ENCODE measurements around the gene C2orf66. TPM values are rescaled to one million over a fixed set of nuclear protein-coding genes. Genes with fewer than 3 reads are reported as not detected.

Gene C2orf66
- not detected in 2 replicates for total RNA-seq (2014; rRNA removed; shearing (Covaris generic); ENCODE audit: low replicate concordance)

- Histone ChIP-seq H3K9ac (ENCODE audit: low read length) (no peak within 1 kb of the TSS), H3K4me2 (ENCODE audit: low read depth, low read length, poor library complexity, severe bottlenecking) (no peak within 1 kb of the TSS), H3K36me3 (ENCODE audit: insufficient read depth, low read length) (no peaks in the 10 kb centered on the region), H3K9me2 (replicated peaks; ENCODE audit: insufficient read depth, low read length) (no peaks in the 10 kb centered on the region), H4K20me1 (ENCODE audit: insufficient read depth, low read depth, low read length) (no peaks in the 10 kb centered on the region), H3K27me3 (ENCODE audit: low read length) (no peaks in the 10 kb centered on the region), H3K27ac (ENCODE audit: low read length) (no peak within 1 kb of the TSS), H3K9me3 (ENCODE audit: low read length) (no peaks in the 10 kb centered on the region), H2AFZ (ENCODE audit: low read length) (no peak within 1 kb of the TSS), H3K79me2 (ENCODE audit: low read length) (no peaks in the 10 kb centered on the region), H3K4me1 (ENCODE audit: low read length) (no peaks in the 10 kb centered on the region), H3K4me3 (ENCODE audit: low read length) (no peak within 1 kb of the TSS)
- DNase-seq, result no peak
Observed at GRCh38 chr2:196809260-196809659, at the start of gene C2orf66. C2orf66 (minus strand) TSS chr2:196809355; CDS start chr2:196809336, 19 bp downstream.

- Histone ChIP-seq H3K4me3 (ENCODE audit: low read length) (no peak overlapping the region), H3K27ac (ENCODE audit: low read length) (no peak overlapping the region), H3K9me3 (ENCODE audit: low read length) (peaks cover 3% of the 10 kb centered on the region; the same call in 1 of the 2 replicates), H3K4me1 (ENCODE audit: low read length) (peaks cover 22% of the 10 kb centered on the region), H3K27me3 (ENCODE audit: low read length) (no peaks in the 10 kb centered on the region), H3K4me2 (ENCODE audit: low read depth, low read length, poor library complexity, severe bottlenecking) (no peak overlapping the region), H3K9me2 (replicated peaks; ENCODE audit: insufficient read depth, low read length) (no peaks in the 10 kb centered on the region), H4K20me1 (ENCODE audit: insufficient read depth, low read depth, low read length) (no peaks in the 10 kb centered on the region), H3K36me3 (ENCODE audit: insufficient read depth, low read length) (peaks cover 12% of the 10 kb centered on the region; the same call in 1 of the 2 replicates), H3K9ac (ENCODE audit: low read length) (no peak overlapping the region), H3K79me2 (ENCODE audit: low read length) (peaks cover 10% of the 10 kb centered on the region; the same call in 1 of the 2 replicates), H2AFZ (ENCODE audit: low read length) (no peak overlapping the region)
- DNase-seq, result no peak
Observed at GRCh38 chr2:196854629-196855028, 45.5 kb upstream of the C2orf66 start.

- 0 out of 2 replicates have a peak, but pooled peaks cover 3% of the 10 kb centered on the region for H3K36me3 ChIP-seq (ENCODE audit: insufficient read depth, low read length)
- no peak overlapping the region for H3K9ac ChIP-seq (ENCODE audit: low read length)
- H3K4me3 ChIP-seq (ENCODE audit: low read length), result no peak overlapping the region
- H4K20me1 ChIP-seq (ENCODE audit: insufficient read depth, low read depth, low read length), result no peaks in the 10 kb centered on the region
- no peak for DNase-seq
- no peaks in the 10 kb centered on the region for H3K9me2 ChIP-seq (replicated peaks; ENCODE audit: insufficient read depth, low read length)
- H3K79me2 ChIP-seq (ENCODE audit: low read length), result no peaks in the 10 kb centered on the region; the same call in 1 of the 2 replicates
- H3K27ac ChIP-seq (ENCODE audit: low read length), result peak overlapping the region; percentile 11; the same call in 1 of the 2 replicates
- H3K4me2 ChIP-seq (ENCODE audit: low read depth, low read length, poor library complexity, severe bottlenecking), result peak overlapping the region; percentile 12
- H3K9me3 ChIP-seq (ENCODE audit: low read length), result no peaks in the 10 kb centered on the region
- H3K27me3 ChIP-seq (ENCODE audit: low read length), result no peaks in the 10 kb centered on the region
- peaks cover 22% of the 10 kb centered on the region for H3K4me1 ChIP-seq (ENCODE audit: low read length)
- 0 out of 2 replicates have a peak overlapping the region, but pooled peaks have one; percentile 39 for H2AFZ ChIP-seq (ENCODE audit: low read length)
Observed at GRCh38 chr2:196853301-196854087, 44.3 kb upstream of the C2orf66 start.

- Histone ChIP-seq H3K9me3 (ENCODE audit: low read length) (no peaks in the 10 kb centered on the region), H3K4me2 (ENCODE audit: low read depth, low read length, poor library complexity, severe bottlenecking) (no peak overlapping the region), H3K27ac (ENCODE audit: low read length) (no peak overlapping the region), H2AFZ (ENCODE audit: low read length) (no peak overlapping the region), H3K36me3 (ENCODE audit: insufficient read depth, low read length) (no peaks in the 10 kb centered on the region; the same call in 1 of the 2 replicates), H3K9me2 (replicated peaks; ENCODE audit: insufficient read depth, low read length) (no peaks in the 10 kb centered on the region), H3K79me2 (ENCODE audit: low read length) (no peaks in the 10 kb centered on the region), H3K4me1 (ENCODE audit: low read length) (peaks cover 17% of the 10 kb centered on the region), H3K4me3 (ENCODE audit: low read length) (no peak overlapping the region), H3K9ac (ENCODE audit: low read length) (no peak overlapping the region), H3K27me3 (ENCODE audit: low read length) (no peaks in the 10 kb centered on the region), H4K20me1 (ENCODE audit: insufficient read depth, low read depth, low read length) (no peaks in the 10 kb centered on the region)
- no peak for DNase-seq
Observed at GRCh38 chr2:196851088-196851487, 41.9 kb upstream of the C2orf66 start.

- peaks cover 6% of the 10 kb centered on the region; the same call in 1 of the 2 replicates for H3K36me3 ChIP-seq (ENCODE audit: insufficient read depth, low read length)
- no peak overlapping the region for H2AFZ ChIP-seq (ENCODE audit: low read length)
- H3K9ac ChIP-seq (ENCODE audit: low read length), result no peak overlapping the region
- no peaks in the 10 kb centered on the region for H3K9me3 ChIP-seq (ENCODE audit: low read length)
- peaks cover 17% of the 10 kb centered on the region for H3K4me1 ChIP-seq (ENCODE audit: low read length)
- H3K27ac ChIP-seq (ENCODE audit: low read length), result no peak overlapping the region
- DNase-seq, result no peak
- H3K27me3 ChIP-seq (ENCODE audit: low read length), result no peaks in the 10 kb centered on the region
- no peak overlapping the region for H3K4me2 ChIP-seq (ENCODE audit: low read depth, low read length, poor library complexity, severe bottlenecking)
- no peaks in the 10 kb centered on the region for H3K79me2 ChIP-seq (ENCODE audit: low read length)
- no peaks in the 10 kb centered on the region for H4K20me1 ChIP-seq (ENCODE audit: insufficient read depth, low read depth, low read length)
- no peaks in the 10 kb centered on the region for H3K9me2 ChIP-seq (replicated peaks; ENCODE audit: insufficient read depth, low read length)
- H3K4me3 ChIP-seq (ENCODE audit: low read length), result no peak overlapping the region
Observed at GRCh38 chr2:196849895-196850294, 40.7 kb upstream of the C2orf66 start.

GRCh38 chr2:196846295-196846694 lies 37.1 kb upstream of the C2orf66 start:
- no peak overlapping the region for H2AFZ ChIP-seq (ENCODE audit: low read length)
- H3K27me3 ChIP-seq (ENCODE audit: low read length), result no peaks in the 10 kb centered on the region
- H3K9ac ChIP-seq (ENCODE audit: low read length), result no peak overlapping the region
- no peaks in the 10 kb centered on the region for H3K79me2 ChIP-seq (ENCODE audit: low read length)
- H3K4me3 ChIP-seq (ENCODE audit: low read length), result no peak overlapping the region
- H3K27ac ChIP-seq (ENCODE audit: low read length), result no peak overlapping the region
- no peak for DNase-seq
- H3K36me3 ChIP-seq (ENCODE audit: insufficient read depth, low read length), result peaks cover 21% of the 10 kb centered on the region
- no peaks in the 10 kb centered on the region for H4K20me1 ChIP-seq (ENCODE audit: insufficient read depth, low read depth, low read length)
- no peak overlapping the region for H3K4me2 ChIP-seq (ENCODE audit: low read depth, low read length, poor library complexity, severe bottlenecking)
- H3K4me1 ChIP-seq (ENCODE audit: low read length), result peaks cover 3% of the 10 kb centered on the region; the same call in 1 of the 2 replicates
- H3K9me2 ChIP-seq (replicated peaks; ENCODE audit: insufficient read depth, low read length), result no peaks in the 10 kb centered on the region
- no peaks in the 10 kb centered on the region for H3K9me3 ChIP-seq (ENCODE audit: low read length)

- H3K36me3 ChIP-seq (ENCODE audit: insufficient read depth, low read length), result peaks cover 27% of the 10 kb centered on the region
- H3K27me3 ChIP-seq (ENCODE audit: low read length), result no peaks in the 10 kb centered on the region
- no peaks in the 10 kb centered on the region for H3K9me2 ChIP-seq (replicated peaks; ENCODE audit: insufficient read depth, low read length)
- H3K4me3 ChIP-seq (ENCODE audit: low read length), result no peak overlapping the region
- H3K27ac ChIP-seq (ENCODE audit: low read length), result no peak overlapping the region
- peaks cover 3% of the 10 kb centered on the region; the same call in 1 of the 2 replicates for H3K4me1 ChIP-seq (ENCODE audit: low read length)
- DNase-seq, result no peak
- H3K9me3 ChIP-seq (ENCODE audit: low read length), result no peaks in the 10 kb centered on the region
- no peaks in the 10 kb centered on the region for H3K79me2 ChIP-seq (ENCODE audit: low read length)
- H4K20me1 ChIP-seq (ENCODE audit: insufficient read depth, low read depth, low read length), result no peaks in the 10 kb centered on the region
- no peak overlapping the region for H2AFZ ChIP-seq (ENCODE audit: low read length)
- H3K9ac ChIP-seq (ENCODE audit: low read length), result no peak overlapping the region
- no peak overlapping the region for H3K4me2 ChIP-seq (ENCODE audit: low read depth, low read length, poor library complexity, severe bottlenecking)
Observed at GRCh38 chr2:196845371-196845770, 36.2 kb upstream of the C2orf66 start.

GRCh38 chr2:196840171-196840570 lies 31.0 kb upstream of the C2orf66 start:
- H3K36me3 ChIP-seq (ENCODE audit: insufficient read depth, low read length), result peaks cover 44% of the 10 kb centered on the region
- H3K9me3 ChIP-seq (ENCODE audit: low read length), result no peaks in the 10 kb centered on the region
- no peak overlapping the region for H3K9ac ChIP-seq (ENCODE audit: low read length)
- no peak for DNase-seq
- no peaks in the 10 kb centered on the region for H4K20me1 ChIP-seq (ENCODE audit: insufficient read depth, low read depth, low read length)
- no peaks in the 10 kb centered on the region for H3K27me3 ChIP-seq (ENCODE audit: low read length)
- no peaks in the 10 kb centered on the region for H3K9me2 ChIP-seq (replicated peaks; ENCODE audit: insufficient read depth, low read length)
- H3K4me2 ChIP-seq (ENCODE audit: low read depth, low read length, poor library complexity, severe bottlenecking), result no peak overlapping the region
- H3K79me2 ChIP-seq (ENCODE audit: low read length), result no peaks in the 10 kb centered on the region
- no peaks in the 10 kb centered on the region for H3K4me1 ChIP-seq (ENCODE audit: low read length)
- no peak overlapping the region for H3K4me3 ChIP-seq (ENCODE audit: low read length)
- no peak overlapping the region for H3K27ac ChIP-seq (ENCODE audit: low read length)
- no peak overlapping the region for H2AFZ ChIP-seq (ENCODE audit: low read length)

Data from Karpas-422 (cell line).